Prostate gland (tissue), 2 donors: ENCODE results near the gene SLC22A13. TPM values are rescaled to one million over a fixed set of nuclear protein-coding genes. Genes with fewer than 3 reads are reported as not detected.

Source experiments
- DNase-seq: peaks from one replicate; pipeline ENCODE4 v3.0.0-alpha.2; 2019; ENCODE audit warnings: low spot score
- H3K27ac ChIP-seq, 2 donors: fragments of 200-600 bp; sonication (generic); 2 replicates each; pipeline ENCODE4 v1.5.1; 2017 to 2019
- H3K27me3 ChIP-seq: fragments of 200-600 bp; sonication (generic); replicated peaks from 2 replicates; pipeline ENCODE4 v1.5.1; 2019; ENCODE audit not compliant: insufficient read depth
- H3K36me3 ChIP-seq, 2 donors: fragments of 200-600 bp; sonication (generic); 1 replicate in 1 of 2; 2 replicates in 1 of 2; pipeline versions ENCODE4 v1.5.1 to v1.8.1; 2017 to 2019
- H3K4me1 ChIP-seq: fragments of 200-600 bp; sonication (generic); replicated peaks from 2 replicates; pipeline ENCODE4 v1.5.1; 2019
- H3K4me3 ChIP-seq, 2 donors: fragments of 200-600 bp; sonication (generic); 2 replicates each; pipeline ENCODE4 v1.5.1; 2017 to 2019
- H3K9me3 ChIP-seq: fragments of 200-600 bp; sonication (generic); 2 replicates; pipeline ENCODE4 v1.5.1; 2017
- POLR2A ChIP-seq: fragments of 450-650 bp; IDR thresholded peaks from one replicate; pipeline ENCODE4 v1.6.1; 2016; ENCODE audit warnings: antibody characterized with exemption, mild to moderate bottlenecking
- POLR2AphosphoS5 ChIP-seq: sonication (generic); formaldehyde crosslinking; IDR thresholded peaks from one replicate; pipeline ENCODE4 v1.6.1; 2017; ENCODE audit warnings: antibody characterized with exemption
- WGBS: methylation state at CpG from one replicate; pipeline ENCODE4 v1.1.5; 2018; 5-methylcytosine and 5-hydroxymethylcytosine counted together
- intact Hi-C: fragments of 100-400 bp; cut with DNase I; formaldehyde crosslinking; loops from one replicate; pipeline ENCODE4 v1.14.2; 2022
- total RNA-seq, 2 donors: library from RNA; depleted of rRNA; stranded (reverse); fragments of >200 nt; gene quantifications; one replicate each; pipeline ENCODE4 v1.1.0, GENCODE V29; 2016
- TF ChIP-seq, protein P1 (sequence below), 4 experiments: fragments of 200-600 bp in 2 of 4; fragments of 450-650 bp in 2 of 4; sonication (generic) in 2 of 4; IDR thresholded peaks; 1 replicate in 3 of 4; 2 replicates in 1 of 4; pipeline ENCODE4 v1.5.1; 2016 to 2019; ENCODE audit warnings: antibody characterized with exemption in 4 of 4, mild to moderate bottlenecking in 2 of 4, moderate library complexity in 2 of 4

SLC22A13 gene
- total RNA-seq, 2 donors from 2014 or later = 1.6 TPM; not detected in 1

GRCh38 chr3:38257583-38257982 is 8.0 kb upstream of the SLC22A13 start:
- no peaks in the 10 kb centered on the region for H3K4me1 ChIP-seq
- WGBS = 67% methylated on average over 1 of the region's 1 CpG
- H3K4me3 ChIP-seq = no peak overlapping the region
- TF ChIP-seq POLR2A (no peak), POLR2AphosphoS5 (no peak)
- TF ChIP-seq, protein P1, sequence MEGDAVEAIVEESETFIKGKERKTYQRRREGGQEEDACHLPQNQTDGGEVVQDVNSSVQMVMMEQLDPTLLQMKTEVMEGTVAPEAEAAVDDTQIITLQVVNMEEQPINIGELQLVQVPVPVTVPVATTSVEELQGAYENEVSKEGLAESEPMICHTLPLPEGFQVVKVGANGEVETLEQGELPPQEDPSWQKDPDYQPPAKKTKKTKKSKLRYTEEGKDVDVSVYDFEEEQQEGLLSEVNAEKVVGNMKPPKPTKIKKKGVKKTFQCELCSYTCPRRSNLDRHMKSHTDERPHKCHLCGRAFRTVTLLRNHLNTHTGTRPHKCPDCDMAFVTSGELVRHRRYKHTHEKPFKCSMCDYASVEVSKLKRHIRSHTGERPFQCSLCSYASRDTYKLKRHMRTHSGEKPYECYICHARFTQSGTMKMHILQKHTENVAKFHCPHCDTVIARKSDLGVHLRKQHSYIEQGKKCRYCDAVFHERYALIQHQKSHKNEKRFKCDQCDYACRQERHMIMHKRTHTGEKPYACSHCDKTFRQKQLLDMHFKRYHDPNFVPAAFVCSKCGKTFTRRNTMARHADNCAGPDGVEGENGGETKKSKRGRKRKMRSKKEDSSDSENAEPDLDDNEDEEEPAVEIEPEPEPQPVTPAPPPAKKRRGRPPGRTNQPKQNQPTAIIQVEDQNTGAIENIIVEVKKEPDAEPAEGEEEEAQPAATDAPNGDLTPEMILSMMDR (IDR thresholded peaks at IDR 0.05) = no peak
- peaks cover 0 to 5% of the 10 kb centered on the region in 2 donors for H3K36me3 ChIP-seq
- intact Hi-C loops = no loop called here
- no peaks in the 10 kb centered on the region for H3K27me3 ChIP-seq
- no peaks in the 10 kb centered on the region for H3K9me3 ChIP-seq
- no peak overlapping the region for H3K27ac ChIP-seq
- no peak for DNase-seq

GRCh38 chr3:38260474-38260873 is 5.1 kb upstream of the SLC22A13 start:
- no peak for TF ChIP-seq POLR2AphosphoS5
- TF ChIP-seq POLR2A = no peak
- TF ChIP-seq, protein P1 (IDR thresholded peaks at IDR 0.05) = no peak

GRCh38 chr3:38264353-38264771 is 1.2 kb upstream of the SLC22A13 start:
- TF ChIP-seq, protein P1 (IDR thresholded peaks at IDR 0.05) = no peak
- TF ChIP-seq POLR2A (no peak), POLR2AphosphoS5 (no peak)
- Histone ChIP-seq H3K4me1 (no peaks in the 10 kb centered on the region), H3K9me3 (no peaks in the 10 kb centered on the region), H3K4me3 (no peak overlapping the region), H3K27ac (no peak overlapping the region), H3K27me3 (no peaks in the 10 kb centered on the region), H3K36me3 (no peaks in the 10 kb centered on the region)
- 0% methylated on average over 1 of the region's 1 CpG for WGBS
- intact Hi-C loops = no loop called here
- no peak for DNase-seq

More at GRCh38 chr3:38260474-38260873, 5.1 kb upstream of the SLC22A13 start:
- no peak overlapping the region for H3K4me3 ChIP-seq
- no peaks in the 10 kb centered on the region for H3K27me3 ChIP-seq
- H3K9me3 ChIP-seq = no peaks in the 10 kb centered on the region
- no peaks in the 10 kb centered on the region for H3K4me1 ChIP-seq
- intact Hi-C loops = no loop called here
- WGBS = 95% methylated on average over 2 of the region's 2 CpGs
- no peaks in the 10 kb centered on the region for H3K36me3 ChIP-seq
- H3K27ac ChIP-seq = no peak overlapping the region
- no peak for DNase-seq

DNA sequence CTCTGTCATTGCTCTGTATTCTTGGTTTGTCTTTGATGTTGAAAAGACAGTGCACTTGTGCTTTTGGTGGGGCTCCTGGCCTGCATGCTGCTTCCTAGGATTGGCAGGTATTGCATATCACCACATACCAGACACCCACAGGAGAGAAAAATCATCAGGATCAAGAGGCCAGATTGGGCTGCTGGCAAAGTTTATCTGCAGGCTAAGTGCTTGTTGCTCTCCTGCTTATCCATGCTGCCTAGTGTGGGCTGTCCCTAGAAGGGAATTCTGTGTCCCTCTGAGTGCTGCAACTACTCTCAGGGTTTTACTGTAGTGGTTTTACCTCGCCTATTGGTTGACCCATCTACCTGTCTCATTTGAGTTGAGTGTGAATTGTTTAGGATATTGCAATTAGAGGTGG is 833 bp upstream of the SLC22A13 start:
- H3K9me3 ChIP-seq = no peaks in the 10 kb centered on the region
- H3K27ac ChIP-seq = no peak overlapping the region
- TF ChIP-seq POLR2A = no peak
- no peak for TF ChIP-seq POLR2AphosphoS5
- TF ChIP-seq, protein P1 (IDR thresholded peaks at IDR 0.05) = no peak
- no peaks in the 10 kb centered on the region for H3K27me3 ChIP-seq
- intact Hi-C loops = no loop called here
- 82% methylated on average over 1 of the region's 1 CpG for WGBS
- no peaks in the 10 kb centered on the region for H3K36me3 ChIP-seq
- DNase-seq = no peak
- H3K4me3 ChIP-seq = no peak overlapping the region
- H3K4me1 ChIP-seq = no peaks in the 10 kb centered on the region

- no peak for TF ChIP-seq POLR2AphosphoS5
- TF ChIP-seq POLR2A = no peak
- TF ChIP-seq, protein P1 (IDR thresholded peaks at IDR 0.05) = no peak
- Histone ChIP-seq H3K27me3 (no peaks in the 10 kb centered on the region), H3K36me3 (no peaks in the 10 kb centered on the region), H3K4me1 (no peaks in the 10 kb centered on the region), H3K9me3 (no peaks in the 10 kb centered on the region), H3K4me3 (no peak overlapping the region), H3K27ac (no peak overlapping the region)
- 100% methylated on average over 1 of the region's 1 CpG for WGBS
- DNase-seq = no peak
- intact Hi-C loops = no loop called here
Observed at GRCh38 chr3:38266810-38267209, 1.2 kb downstream of the SLC22A13 start.
